ENCODE data around the gene MAN1A2.

- no peak for TF ChIP-seq PBX3 (IDR thresholded peaks at IDR 0.05; ENCODE audit: insufficient replicate concordance, low read depth, low read length)
- no peak for TF ChIP-seq CUX1 (IDR thresholded peaks at IDR 0.05; ENCODE audit: insufficient replicate concordance, low read depth, low read length)
- no peak for TF ChIP-seq TCF12 (IDR thresholded peaks at IDR 0.05; ENCODE audit: low read depth, low read length)
- TF ChIP-seq CTCF (IDR thresholded peaks at IDR 0.05 in 2 of 3, conservative IDR thresholded peaks at IDR 0.05 in 1 of 3; ENCODE audit: control insufficient read depth in 2 of 3, extremely low read depth in 1 of 3, insufficient read depth in 1 of 3, low read depth in 3 of 3, low read length in 3 of 3) = no peak
- TF ChIP-seq POLR2A (IDR thresholded peaks at IDR 0.05; ENCODE audit: low read depth, low read length) = no peak
These were observed 29.4 kb downstream of the MAN1A2 start for GRCh38 chr1:117396636-117397035.
